ENCODE measurements around the gene GALE. TPM values are rescaled to one million over a fixed set of nuclear protein-coding genes. Genes with fewer than 3 reads are reported as not detected.

Gene GALE
- total and polyA plus RNA-seq, 2 donors (not counting 1 experiment from before 2014, with no cell fraction given), result 11.9 to 16.0 TPM

DNA sequence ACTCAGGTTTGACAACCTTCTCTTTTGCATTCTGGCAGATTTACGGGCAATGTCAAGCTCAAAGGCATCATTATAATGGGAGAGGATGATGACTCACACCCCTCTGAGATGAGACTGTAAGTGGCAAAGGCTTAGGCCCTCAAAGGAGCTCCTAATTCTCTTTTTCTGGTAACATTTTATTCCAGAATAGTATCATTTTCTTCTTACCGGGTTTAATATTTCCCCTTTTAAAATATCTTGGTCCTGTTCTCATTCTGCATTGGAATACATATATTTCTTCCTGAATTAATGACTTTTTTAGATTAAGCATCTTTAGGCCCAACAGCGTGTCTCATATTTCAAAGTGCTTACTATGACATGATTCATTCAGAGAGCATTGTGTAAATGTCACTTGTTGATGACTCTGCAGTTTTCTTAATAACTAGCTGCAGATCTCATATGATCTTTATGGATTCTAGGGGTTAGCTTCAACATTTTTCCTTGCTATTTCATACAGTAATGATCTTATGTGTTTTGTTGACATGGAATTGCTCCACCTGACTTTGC lies 20.7 kb downstream of the GALE start:
- H3K4me3 ChIP-seq (replicated peaks in 1 of 4; ENCODE audit: control extremely low read depth in 1 of 4, insufficient read depth in 1 of 4, low read depth in 3 of 4, low read length in 4 of 4), result peak overlapping the region in 2 of 4 experiments; percentile 78 to 89
- no peak for TF ChIP-seq EZH2 (IDR thresholded peaks at IDR 0.05; ENCODE audit: low read length, missing control alignments)
- TF ChIP-seq, protein P1, sequence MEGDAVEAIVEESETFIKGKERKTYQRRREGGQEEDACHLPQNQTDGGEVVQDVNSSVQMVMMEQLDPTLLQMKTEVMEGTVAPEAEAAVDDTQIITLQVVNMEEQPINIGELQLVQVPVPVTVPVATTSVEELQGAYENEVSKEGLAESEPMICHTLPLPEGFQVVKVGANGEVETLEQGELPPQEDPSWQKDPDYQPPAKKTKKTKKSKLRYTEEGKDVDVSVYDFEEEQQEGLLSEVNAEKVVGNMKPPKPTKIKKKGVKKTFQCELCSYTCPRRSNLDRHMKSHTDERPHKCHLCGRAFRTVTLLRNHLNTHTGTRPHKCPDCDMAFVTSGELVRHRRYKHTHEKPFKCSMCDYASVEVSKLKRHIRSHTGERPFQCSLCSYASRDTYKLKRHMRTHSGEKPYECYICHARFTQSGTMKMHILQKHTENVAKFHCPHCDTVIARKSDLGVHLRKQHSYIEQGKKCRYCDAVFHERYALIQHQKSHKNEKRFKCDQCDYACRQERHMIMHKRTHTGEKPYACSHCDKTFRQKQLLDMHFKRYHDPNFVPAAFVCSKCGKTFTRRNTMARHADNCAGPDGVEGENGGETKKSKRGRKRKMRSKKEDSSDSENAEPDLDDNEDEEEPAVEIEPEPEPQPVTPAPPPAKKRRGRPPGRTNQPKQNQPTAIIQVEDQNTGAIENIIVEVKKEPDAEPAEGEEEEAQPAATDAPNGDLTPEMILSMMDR (conservative IDR thresholded peaks at IDR 0.05 in 1 of 2, IDR thresholded peaks at IDR 0.05 in 1 of 2; ENCODE audit: low read depth in 1 of 2, low read length in 2 of 2), result no peak
- H3K9ac ChIP-seq (ENCODE audit: insufficient read depth, low read length), result no peak overlapping the region
- no peaks in the 10 kb centered on the region for H3K9me3 ChIP-seq (ENCODE audit: control insufficient read depth, insufficient read depth, low read depth, low read length)
- DNase-seq (ENCODE audit: low read depth in 2 of 2), result peak; percentile 67 to 68
- H3K27ac ChIP-seq (ENCODE audit: insufficient read depth, low read length), result peak overlapping the region; percentile 95
- peaks cover 11% of the 10 kb centered on the region for H3K4me1 ChIP-seq (ENCODE audit: control insufficient read depth, extremely low read depth, insufficient read depth, low read length)
- no peaks in the 10 kb centered on the region for H3K27me3 ChIP-seq (ENCODE audit: control insufficient read depth, insufficient read depth, low read length)
- no peaks in the 10 kb centered on the region for H3K36me3 ChIP-seq (ENCODE audit: control insufficient read depth, insufficient read depth, low read length)
- no peaks in the 10 kb centered on the region for H4K20me1 ChIP-seq (ENCODE audit: control insufficient read depth, extremely low read depth, insufficient read depth, low read length)
- peaks cover 35% of the 10 kb centered on the region for H3K79me2 ChIP-seq (ENCODE audit: control insufficient read depth, insufficient read depth, low read length)
- peak overlapping the region; percentile 98 for H3K4me2 ChIP-seq (ENCODE audit: extremely low read depth, insufficient read depth, low read length)
- no peak overlapping the region for H2AFZ ChIP-seq (ENCODE audit: low read length)

DNA sequence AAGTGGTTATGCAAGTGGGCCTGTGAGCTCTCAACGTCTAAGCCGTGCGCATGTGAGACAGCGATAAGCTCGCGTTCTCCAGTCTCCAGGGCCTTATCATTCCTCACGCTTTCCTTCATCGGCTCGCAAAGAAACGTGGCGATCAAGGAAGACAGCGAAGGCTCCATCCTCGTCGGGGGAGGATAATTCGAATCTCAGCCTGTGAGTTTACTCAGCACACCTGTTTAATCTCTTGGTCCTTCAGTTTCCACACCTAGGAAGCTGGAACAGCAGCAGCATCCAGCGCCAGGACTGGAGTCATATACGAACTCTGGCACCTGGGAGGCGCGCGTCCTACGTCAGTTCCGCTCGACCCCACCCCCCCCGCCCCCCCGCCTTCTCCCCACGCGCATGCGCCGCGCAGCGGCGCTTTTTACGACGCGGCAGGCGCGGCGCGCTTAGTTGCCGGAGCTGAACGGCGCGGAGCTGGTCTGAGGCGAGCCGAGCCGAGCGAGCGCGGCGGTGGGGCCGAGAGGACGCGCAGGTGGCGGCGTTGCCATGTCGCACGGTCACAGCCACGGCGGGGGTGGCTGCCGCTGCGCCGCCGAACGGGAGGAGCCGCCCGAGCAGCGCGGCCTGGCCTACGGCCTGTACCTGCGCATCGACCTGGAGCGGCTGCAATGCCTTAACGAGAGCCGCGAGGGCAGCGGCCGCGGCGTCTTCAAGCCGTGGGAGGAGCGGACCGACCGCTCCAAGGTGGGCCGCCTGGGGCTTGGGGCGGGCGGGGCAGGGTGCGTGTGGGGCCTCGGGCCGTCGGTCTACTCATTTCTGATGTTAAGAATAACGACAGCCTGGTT lies 22.4 kb downstream of the GALE start, which contains the start of gene PITHD1:
TSS of gene PITHD1 (plus strand) at position 440 of the 836 bp plus-strand sequence. CDS start at position 538, 98 bp downstream.
- peak; percentile 76 to 84 for DNase-seq (ENCODE audit: low read depth in 2 of 2)
- no peak for TF ChIP-seq EZH2 (IDR thresholded peaks at IDR 0.05; ENCODE audit: low read length, missing control alignments)
- TF ChIP-seq, protein P1 (conservative IDR thresholded peaks at IDR 0.05 in 1 of 2, IDR thresholded peaks at IDR 0.05 in 1 of 2; ENCODE audit: low read depth in 1 of 2, low read length in 2 of 2), result no peak
- H3K4me2 ChIP-seq (ENCODE audit: extremely low read depth, insufficient read depth, low read length), result peak within 1 kb of the TSS; percentile 98
- peak within 1 kb of the TSS; percentile 88 to 99 (median 92) for H3K4me3 ChIP-seq (replicated peaks in 1 of 4; ENCODE audit: control extremely low read depth in 1 of 4, insufficient read depth in 1 of 4, low read depth in 3 of 4, low read length in 4 of 4)
- no peaks in the 10 kb centered on the region for H3K36me3 ChIP-seq (ENCODE audit: control insufficient read depth, insufficient read depth, low read length)
- no peaks in the 10 kb centered on the region for H4K20me1 ChIP-seq (ENCODE audit: control insufficient read depth, extremely low read depth, insufficient read depth, low read length)
- peak within 1 kb of the TSS; percentile 96 for H2AFZ ChIP-seq (ENCODE audit: low read length)
- peaks cover 35% of the 10 kb centered on the region for H3K79me2 ChIP-seq (ENCODE audit: control insufficient read depth, insufficient read depth, low read length)
- no peaks in the 10 kb centered on the region for H3K9me3 ChIP-seq (ENCODE audit: control insufficient read depth, insufficient read depth, low read depth, low read length)
- H3K9ac ChIP-seq (ENCODE audit: insufficient read depth, low read length), result peak within 1 kb of the TSS; percentile 94
- H3K27me3 ChIP-seq (ENCODE audit: control insufficient read depth, insufficient read depth, low read length), result no peaks in the 10 kb centered on the region
- H3K4me1 ChIP-seq (ENCODE audit: control insufficient read depth, extremely low read depth, insufficient read depth, low read length), result peaks cover 11% of the 10 kb centered on the region
- peak within 1 kb of the TSS; percentile 95 for H3K27ac ChIP-seq (ENCODE audit: insufficient read depth, low read length)

DNA sequence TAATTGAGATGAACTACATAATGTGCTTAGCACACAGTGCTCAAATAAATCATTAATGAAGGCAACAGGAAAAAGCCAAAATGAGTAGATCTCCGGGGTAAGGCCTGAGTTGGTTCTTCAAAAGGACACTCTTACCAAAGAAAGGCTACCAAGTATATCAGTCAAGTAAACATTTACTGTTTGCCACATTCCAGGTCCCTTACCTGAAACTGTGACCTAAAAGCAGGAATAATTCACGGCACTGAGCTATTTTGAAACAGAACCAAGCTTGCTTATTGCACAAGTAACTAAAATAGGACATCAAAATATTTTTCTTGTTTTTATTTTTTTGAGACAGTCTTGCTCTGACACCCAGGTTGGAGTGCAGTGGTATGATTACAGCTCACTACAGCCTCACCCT lies 24.3 kb downstream of the GALE start:
- no peaks in the 10 kb centered on the region for H3K9me3 ChIP-seq (ENCODE audit: control insufficient read depth, insufficient read depth, low read depth, low read length)
- no peak overlapping the region for H2AFZ ChIP-seq (ENCODE audit: low read length)
- TF ChIP-seq EZH2 (IDR thresholded peaks at IDR 0.05; ENCODE audit: low read length, missing control alignments), result no peak
- TF ChIP-seq, protein P1 (conservative IDR thresholded peaks at IDR 0.05 in 1 of 2, IDR thresholded peaks at IDR 0.05 in 1 of 2; ENCODE audit: low read depth in 1 of 2, low read length in 2 of 2), result no peak
- H4K20me1 ChIP-seq (ENCODE audit: control insufficient read depth, extremely low read depth, insufficient read depth, low read length), result no peaks in the 10 kb centered on the region
- no peaks in the 10 kb centered on the region for H3K27me3 ChIP-seq (ENCODE audit: control insufficient read depth, insufficient read depth, low read length)
- peaks cover 11% of the 10 kb centered on the region for H3K4me1 ChIP-seq (ENCODE audit: control insufficient read depth, extremely low read depth, insufficient read depth, low read length)
- H3K9ac ChIP-seq (ENCODE audit: insufficient read depth, low read length), result no peak overlapping the region
- no peak overlapping the region for H3K4me2 ChIP-seq (ENCODE audit: extremely low read depth, insufficient read depth, low read length)
- no peak for DNase-seq (ENCODE audit: low read depth in 2 of 2)
- H3K79me2 ChIP-seq (ENCODE audit: control insufficient read depth, insufficient read depth, low read length), result peaks cover 23% of the 10 kb centered on the region
- H3K27ac ChIP-seq (ENCODE audit: insufficient read depth, low read length), result no peak overlapping the region
- H3K36me3 ChIP-seq (ENCODE audit: control insufficient read depth, insufficient read depth, low read length), result no peaks in the 10 kb centered on the region
- H3K4me3 ChIP-seq (replicated peaks in 1 of 4; ENCODE audit: control extremely low read depth in 1 of 4, insufficient read depth in 1 of 4, low read depth in 3 of 4, low read length in 4 of 4), result no peak overlapping the region
